Mucosa of rectum (tissue), 2 donors: Measurements from ENCODE around the gene NRROS.
"Not testable (repeated sequence)": the region's sequence is repeated elsewhere in the genome, so short reads cannot be mapped to it uniquely, and the experiment has no call there.

Experiments
- H3K27ac ChIP-seq, 2 donors: one replicate each; pipeline ENCODE4 v1.7.0; 2013; ENCODE audit warnings: inconsistent platforms in 2 of 2, low read depth in 2 of 2, low read length in 2 of 2
- H3K27me3 ChIP-seq, 2 donors: one replicate each; pipeline ENCODE4 v1.7.0; 2013; ENCODE audit warnings: low read length in 2 of 2; ENCODE audit not compliant: control insufficient read depth in 2 of 2, insufficient read depth in 2 of 2
- H3K36me3 ChIP-seq, 2 donors: one replicate each; pipeline ENCODE4 v1.7.0; 2013; ENCODE audit warnings: low read length in 2 of 2; ENCODE audit not compliant: control insufficient read depth in 2 of 2, insufficient read depth in 2 of 2
- H3K4me1 ChIP-seq, 2 donors: one replicate each; pipeline ENCODE4 v1.7.0; 2013; ENCODE audit warnings: low read length in 2 of 2, mild to moderate bottlenecking in 1 of 2; ENCODE audit not compliant: control insufficient read depth in 2 of 2, insufficient read depth in 2 of 2
- H3K4me3 ChIP-seq, 2 donors: one replicate each; pipeline ENCODE4 v1.7.0; 2013; ENCODE audit warnings: low read length in 2 of 2
- H3K9ac ChIP-seq, 2 donors: one replicate each; pipeline ENCODE4 v1.7.0; 2013; ENCODE audit warnings: low read length in 2 of 2, low read depth in 1 of 2, mild to moderate bottlenecking in 1 of 2
- H3K9me3 ChIP-seq, 2 donors: one replicate each; pipeline ENCODE4 v1.7.0; 2013; ENCODE audit warnings: low read length in 2 of 2; ENCODE audit not compliant: control insufficient read depth in 2 of 2
- donor health status: healthy.
- donor health status: Normal muscosa, but diverticular disease.

The NRROS gene

DNA sequence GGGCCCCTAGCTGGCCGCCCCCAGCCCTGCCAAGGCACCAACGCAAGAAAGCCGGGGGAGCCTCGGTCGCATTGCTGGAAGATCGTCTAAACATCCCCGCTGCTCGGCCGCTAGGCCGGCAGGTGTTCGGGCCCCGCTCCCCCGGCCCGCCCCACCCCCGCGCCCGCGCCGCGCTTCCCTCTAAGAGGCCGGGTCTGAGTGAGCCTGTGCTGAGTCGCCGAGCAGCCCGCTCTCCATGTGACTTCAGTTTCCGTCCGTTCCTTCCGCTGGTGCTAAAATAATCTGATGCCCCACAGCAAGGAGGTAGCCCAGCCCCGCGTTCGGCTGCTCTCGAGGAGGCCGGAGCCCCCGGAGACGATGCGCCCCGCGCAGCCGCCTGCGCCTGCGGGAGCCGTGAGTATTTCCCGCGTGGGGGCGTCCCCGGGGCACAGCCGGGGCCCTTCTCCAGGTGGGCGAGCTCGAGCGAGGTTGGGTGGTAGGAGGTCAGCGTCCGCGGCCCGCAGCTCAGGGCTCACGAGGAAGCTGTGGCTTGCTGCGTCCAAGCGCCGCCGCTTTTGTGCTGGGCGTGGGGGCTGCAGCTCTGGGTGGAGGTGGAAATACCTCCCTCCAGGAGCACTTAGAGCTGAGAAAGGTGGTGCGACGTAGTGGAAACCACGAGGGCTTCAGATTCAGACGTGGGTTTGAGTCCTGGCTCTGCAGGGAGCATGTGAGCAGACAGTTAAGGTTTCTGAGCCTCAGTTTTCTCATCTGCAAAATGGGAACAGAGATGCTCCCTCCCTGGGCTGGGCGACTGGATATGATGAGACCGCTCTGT is at the start of gene NRROS:
Gene NRROS (plus strand): TSS at position 212 of the 814 bp plus-strand sequence. CDS start 14,846 bp downstream, outside the sequence.
- H3K4me1 ChIP-seq: peaks cover 0 to 10% of the 10 kb centered on the region in 2 donors
- peak within 1 kb of the TSS; percentile 55 to 64 for H3K9ac ChIP-seq
- H3K9me3 ChIP-seq: no peaks in the 10 kb centered on the region
- H3K27me3 ChIP-seq: peaks cover 4 to 13% of the 10 kb centered on the region in 2 donors
- H3K4me3 ChIP-seq: peak within 1 kb of the TSS; percentile 49 to 85
- peak within 1 kb of the TSS; percentile 50 to 62 for H3K27ac ChIP-seq
- no peaks in the 10 kb centered on the region for H3K36me3 ChIP-seq

DNA sequence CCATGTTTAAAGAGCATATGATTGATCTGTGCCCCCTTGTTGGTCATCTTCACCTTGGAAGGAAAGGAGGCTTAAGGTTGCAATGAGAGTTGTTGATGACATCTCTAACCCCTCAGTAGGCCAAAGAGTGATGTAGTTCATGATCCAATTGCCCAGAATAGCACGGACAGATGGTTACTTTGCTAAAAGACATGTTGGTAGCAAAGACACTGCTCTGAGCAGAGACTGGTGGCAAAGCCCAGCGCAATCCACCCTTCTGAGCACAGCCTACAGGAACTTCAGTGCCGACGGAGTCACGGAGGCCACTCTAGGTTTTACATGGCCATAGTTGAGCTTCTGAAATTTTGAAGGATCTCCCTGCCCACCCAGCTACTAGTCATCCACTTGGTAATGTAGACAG is 49.2 kb upstream of the NRROS start:
- H3K4me1 ChIP-seq: no peaks in the 10 kb centered on the region
- H3K27me3 ChIP-seq: no peaks in the 10 kb centered on the region
- no peak overlapping the region for H3K27ac ChIP-seq
- peaks cover 5 to 10% of the 10 kb centered on the region in 2 donors for H3K36me3 ChIP-seq
- H3K9me3 ChIP-seq: no peaks in the 10 kb centered on the region
- H3K4me3 ChIP-seq: no peak overlapping the region
- no peak overlapping the region for H3K9ac ChIP-seq

DNA sequence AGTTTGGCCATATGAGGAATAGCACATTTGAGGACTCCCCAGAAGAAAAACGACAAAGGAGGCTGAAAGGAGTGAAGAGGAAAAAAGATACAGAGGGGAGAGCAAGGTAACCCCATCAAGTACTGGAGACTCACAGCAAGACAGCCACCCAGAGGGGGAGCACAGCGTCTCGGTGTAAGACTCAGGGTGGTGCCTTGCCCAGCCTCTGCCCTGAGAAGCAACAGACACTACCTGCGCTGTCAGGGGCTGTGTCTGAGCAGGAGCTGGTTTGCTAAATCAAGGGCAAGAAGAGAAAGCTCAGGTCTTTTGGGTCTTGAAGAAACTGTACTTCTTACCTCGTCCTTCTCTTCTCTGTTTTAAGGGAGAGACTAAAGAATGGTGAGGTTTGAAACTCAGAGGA is 43.1 kb upstream of the NRROS start:
- H3K36me3 ChIP-seq: no peaks in the 10 kb centered on the region
- H3K27ac ChIP-seq: no peak overlapping the region
- no peaks in the 10 kb centered on the region for H3K9me3 ChIP-seq
- H3K27me3 ChIP-seq: peaks cover 0 to 4% of the 10 kb centered on the region in 2 donors
- H3K4me1 ChIP-seq: no peaks in the 10 kb centered on the region
- H3K9ac ChIP-seq: no peak overlapping the region
- no peak overlapping the region for H3K4me3 ChIP-seq

DNA sequence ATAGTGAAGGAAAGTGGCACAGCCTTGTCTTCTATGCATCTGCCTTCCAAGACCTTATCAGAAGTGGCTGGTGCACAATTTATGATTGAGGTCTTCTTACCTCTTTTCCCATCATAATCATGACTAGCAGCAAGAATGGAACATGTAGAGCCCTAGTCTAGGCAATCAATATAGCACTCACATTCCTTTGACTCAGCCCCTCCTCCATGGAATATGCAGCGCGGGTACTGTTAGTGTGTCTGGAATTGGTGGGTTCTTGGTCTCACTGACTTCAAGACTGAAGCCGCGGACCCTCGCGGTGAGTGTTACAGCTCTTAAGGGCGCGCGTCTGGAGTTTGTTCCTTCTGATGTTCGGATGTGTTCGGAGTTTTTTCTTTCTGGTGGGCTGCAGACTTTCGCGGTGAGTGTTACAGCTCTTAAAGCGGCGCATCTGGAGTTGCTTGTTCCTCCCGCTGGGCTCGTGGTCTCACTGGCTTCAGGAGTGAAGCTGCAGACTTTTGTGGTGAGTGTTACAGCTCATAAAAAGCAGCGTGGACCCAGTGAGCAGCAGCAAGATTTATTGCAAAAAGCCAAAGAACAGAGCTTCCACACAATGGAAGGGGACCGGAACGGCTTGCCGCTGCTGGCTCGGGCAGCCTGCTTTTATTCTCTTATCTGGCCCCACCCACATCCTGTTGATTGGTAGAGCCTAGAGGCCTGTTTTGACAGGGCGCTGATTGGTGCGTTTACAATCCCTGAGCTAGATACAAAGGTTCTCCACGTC is 41.3 kb upstream of the NRROS start:
- not testable (repeated sequence) for H3K27ac ChIP-seq, H3K4me3 ChIP-seq, H3K9ac ChIP-seq, H3K4me1 ChIP-seq, H3K36me3 ChIP-seq, H3K27me3 ChIP-seq, H3K9me3 ChIP-seq

DNA sequence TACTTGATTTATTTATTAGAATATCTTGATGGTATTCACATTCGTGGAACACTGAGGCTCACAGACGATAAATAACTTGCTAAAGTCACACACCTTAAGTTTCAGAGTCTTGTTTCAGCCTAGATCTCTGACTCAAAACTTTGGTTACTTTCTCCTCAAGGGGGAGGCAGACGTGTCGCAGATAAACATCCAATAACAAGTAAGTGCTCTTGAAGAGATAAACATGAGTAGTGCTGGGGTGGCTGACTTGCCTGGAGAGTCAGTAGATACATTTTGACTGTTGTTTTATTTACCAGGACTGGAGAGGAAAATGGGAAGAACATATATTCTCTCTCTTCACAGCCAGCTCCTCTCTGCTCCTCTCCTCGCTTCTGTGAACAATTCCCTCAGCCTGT is 39.8 kb upstream of the NRROS start:
- no peaks in the 10 kb centered on the region for H3K9me3 ChIP-seq
- no peak overlapping the region for H3K4me3 ChIP-seq
- no peaks in the 10 kb centered on the region for H3K4me1 ChIP-seq
- no peaks in the 10 kb centered on the region for H3K36me3 ChIP-seq
- no peak overlapping the region for H3K27ac ChIP-seq
- H3K27me3 ChIP-seq: peaks cover 0 to 4% of the 10 kb centered on the region in 2 donors
- H3K9ac ChIP-seq: no peak overlapping the region

DNA sequence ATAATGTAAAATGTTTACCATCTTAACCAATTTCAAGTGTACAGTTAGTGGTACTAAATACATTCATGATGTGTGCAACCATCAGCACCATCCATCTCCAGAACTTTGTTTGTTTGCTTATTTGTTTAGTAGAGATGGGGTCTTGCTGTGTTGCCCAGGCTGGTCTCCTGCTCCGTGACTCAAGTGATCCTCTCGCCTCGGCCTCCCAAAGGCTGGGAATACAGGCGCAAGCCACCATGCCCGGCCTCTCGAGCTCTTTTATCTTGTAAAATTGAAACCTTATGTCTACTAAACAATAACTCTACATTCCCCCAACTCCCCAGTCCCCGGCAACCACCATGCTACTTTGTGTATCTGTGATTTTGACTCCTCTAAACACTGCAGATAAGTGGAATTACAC is 39.1 kb upstream of the NRROS start:
- no peaks in the 10 kb centered on the region for H3K9me3 ChIP-seq

DNA sequence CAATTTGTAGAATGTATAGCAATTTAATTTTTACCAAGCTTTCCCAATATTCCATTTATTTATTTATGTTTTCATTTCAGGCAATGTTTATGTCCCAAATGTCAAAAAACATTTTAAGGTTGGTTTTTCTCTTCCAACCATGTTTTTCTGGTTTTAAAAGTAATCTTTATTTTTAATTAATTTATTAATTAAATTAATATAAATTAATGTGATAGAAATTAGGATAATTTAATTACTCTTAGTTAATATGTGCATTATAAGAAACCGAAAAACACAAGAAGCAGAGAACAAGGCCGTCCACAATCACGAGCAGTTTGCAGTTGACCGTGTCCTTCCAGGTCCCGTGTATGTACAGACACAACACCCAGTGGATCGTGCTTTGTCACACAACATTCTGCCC is 36.8 kb upstream of the NRROS start:
- Histone ChIP-seq H3K36me3 (no peaks in the 10 kb centered on the region), H3K27me3 (no peaks in the 10 kb centered on the region), H3K4me3 (no peak overlapping the region), H3K9me3 (no peaks in the 10 kb centered on the region), H3K9ac (no peak overlapping the region), H3K4me1 (no peaks in the 10 kb centered on the region), H3K27ac (no peak overlapping the region)

More for the DNA sequence above, 39.1 kb upstream of the NRROS start:
- Histone ChIP-seq H3K27me3 (peaks cover 0 to 4% of the 10 kb centered on the region in 2 donors), H3K4me3 (no peak overlapping the region), H3K36me3 (no peaks in the 10 kb centered on the region), H3K4me1 (no peaks in the 10 kb centered on the region), H3K27ac (no peak overlapping the region), H3K9ac (no peak overlapping the region)

DNA sequence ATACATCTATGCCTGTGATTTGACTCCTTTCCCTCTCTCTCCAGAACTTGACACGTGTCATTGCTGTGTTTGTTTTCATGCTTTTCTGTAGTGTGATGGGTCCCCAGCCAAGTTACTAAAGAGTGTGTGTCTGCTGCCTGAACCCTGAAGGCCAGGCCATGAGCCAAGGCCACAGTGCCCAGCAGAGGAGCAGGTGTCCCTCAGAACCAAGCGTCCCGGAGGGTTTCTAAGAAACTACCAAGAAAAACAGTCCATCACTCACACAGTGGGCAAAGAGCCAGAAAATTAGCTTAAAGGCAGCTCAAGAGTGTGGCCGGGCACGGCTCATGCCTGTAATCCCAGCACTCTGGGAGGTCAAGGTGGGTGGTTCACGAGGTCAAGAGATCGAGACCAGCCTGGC is 35.8 kb upstream of the NRROS start:
- H3K4me1 ChIP-seq: no peaks in the 10 kb centered on the region
- no peaks in the 10 kb centered on the region for H3K27me3 ChIP-seq
- H3K9me3 ChIP-seq: no peaks in the 10 kb centered on the region
- no peaks in the 10 kb centered on the region for H3K36me3 ChIP-seq
- no peak overlapping the region for H3K27ac ChIP-seq
- H3K4me3 ChIP-seq: no peak overlapping the region
- H3K9ac ChIP-seq: no peak overlapping the region

DNA sequence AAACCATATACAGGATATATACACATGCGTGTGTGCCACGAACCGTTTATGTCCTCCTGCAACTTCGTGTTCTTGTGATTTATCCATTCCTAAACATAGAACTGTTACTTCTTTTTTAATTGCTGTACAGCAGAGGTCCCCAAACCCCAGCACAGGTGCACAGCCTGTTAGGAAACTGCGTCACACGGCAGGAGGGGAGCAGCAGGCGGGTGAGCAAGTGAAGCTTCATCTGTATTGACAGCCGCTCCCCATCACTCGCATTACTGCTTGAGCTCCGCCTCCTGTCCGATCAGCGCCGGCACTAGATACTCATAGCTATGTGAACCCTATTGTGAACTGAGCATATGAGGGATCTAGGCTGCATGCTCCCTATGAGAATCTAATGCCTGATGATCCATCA is 34.9 kb upstream of the NRROS start:
- no peaks in the 10 kb centered on the region for H3K27me3 ChIP-seq
- no peaks in the 10 kb centered on the region for H3K36me3 ChIP-seq
- no peak overlapping the region for H3K9ac ChIP-seq
- no peak overlapping the region for H3K27ac ChIP-seq
- no peak overlapping the region for H3K4me3 ChIP-seq
- no peaks in the 10 kb centered on the region for H3K9me3 ChIP-seq
- peaks cover 0 to 2% of the 10 kb centered on the region in 2 donors for H3K4me1 ChIP-seq

DNA sequence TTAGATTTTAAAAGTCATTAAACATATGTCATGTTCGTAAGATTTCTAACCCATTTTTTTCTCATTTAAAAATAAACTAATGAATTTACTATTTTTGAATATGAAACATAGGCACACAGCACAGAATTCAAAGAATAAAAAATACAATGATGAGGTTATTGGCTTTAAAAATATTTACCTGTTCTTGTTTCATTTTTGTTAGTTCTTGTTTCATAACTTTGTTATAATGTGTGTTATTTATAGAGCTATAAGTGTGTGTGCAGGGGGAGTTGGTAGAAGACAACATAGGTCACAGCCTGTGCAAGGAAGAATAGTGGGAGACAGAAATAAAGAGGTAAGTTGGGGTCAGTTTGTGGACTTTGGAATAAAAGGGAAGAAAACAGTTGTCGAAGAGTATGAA is 30.8 kb upstream of the NRROS start:
- Histone ChIP-seq H3K4me1 (peaks cover 7 to 14% of the 10 kb centered on the region in 2 donors), H3K36me3 (no peaks in the 10 kb centered on the region), H3K27me3 (no peaks in the 10 kb centered on the region), H3K27ac (no peak overlapping the region), H3K9me3 (no peaks in the 10 kb centered on the region), H3K4me3 (no peak overlapping the region), H3K9ac (no peak overlapping the region)
